GM12865 (cell line): ENCODE results near the gene ACER3.

Experiments used
- DNase-seq: peaks from one replicate; pipeline ENCODE4 v3.0.0; 2010; ENCODE audit warnings: low read depth
- H3K4me3 ChIP-seq: 2 replicates; pipeline ENCODE4 v1.5.1; 2011; ENCODE audit warnings: mild to moderate bottlenecking, low read depth, low read length, control low read depth
- TF ChIP-seq, protein P1 (sequence below): IDR thresholded peaks from 2 replicates; pipeline ENCODE4 v1.5.1; 2011; ENCODE audit warnings: low read length, control low read depth, low read depth, inconsistent platforms; ENCODE audit not compliant: insufficient read depth; ENCODE audit errors: missing control alignments

ACER3 gene

DNA sequence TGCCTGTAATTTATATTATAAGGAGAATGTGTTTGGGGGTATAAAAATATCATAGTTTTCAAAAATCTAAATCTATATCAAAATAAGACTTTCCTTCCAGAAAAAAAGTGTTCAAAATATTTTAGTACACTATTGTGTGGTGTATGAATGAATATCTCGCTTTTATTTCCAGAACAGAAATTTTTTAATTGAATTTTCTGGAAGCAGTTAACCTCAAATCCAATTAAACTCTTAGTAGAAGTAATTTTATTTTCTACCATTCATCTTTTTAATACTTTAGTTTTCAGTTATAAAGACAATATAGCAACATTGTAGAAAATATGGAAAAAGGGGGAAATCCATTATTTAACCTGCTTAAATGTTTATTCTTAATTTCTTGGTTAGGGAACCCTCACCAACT, 58.7 kb downstream of the ACER3 start:
- TF ChIP-seq, protein P1, sequence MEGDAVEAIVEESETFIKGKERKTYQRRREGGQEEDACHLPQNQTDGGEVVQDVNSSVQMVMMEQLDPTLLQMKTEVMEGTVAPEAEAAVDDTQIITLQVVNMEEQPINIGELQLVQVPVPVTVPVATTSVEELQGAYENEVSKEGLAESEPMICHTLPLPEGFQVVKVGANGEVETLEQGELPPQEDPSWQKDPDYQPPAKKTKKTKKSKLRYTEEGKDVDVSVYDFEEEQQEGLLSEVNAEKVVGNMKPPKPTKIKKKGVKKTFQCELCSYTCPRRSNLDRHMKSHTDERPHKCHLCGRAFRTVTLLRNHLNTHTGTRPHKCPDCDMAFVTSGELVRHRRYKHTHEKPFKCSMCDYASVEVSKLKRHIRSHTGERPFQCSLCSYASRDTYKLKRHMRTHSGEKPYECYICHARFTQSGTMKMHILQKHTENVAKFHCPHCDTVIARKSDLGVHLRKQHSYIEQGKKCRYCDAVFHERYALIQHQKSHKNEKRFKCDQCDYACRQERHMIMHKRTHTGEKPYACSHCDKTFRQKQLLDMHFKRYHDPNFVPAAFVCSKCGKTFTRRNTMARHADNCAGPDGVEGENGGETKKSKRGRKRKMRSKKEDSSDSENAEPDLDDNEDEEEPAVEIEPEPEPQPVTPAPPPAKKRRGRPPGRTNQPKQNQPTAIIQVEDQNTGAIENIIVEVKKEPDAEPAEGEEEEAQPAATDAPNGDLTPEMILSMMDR: no peak
- no peak for DNase-seq
- no peak overlapping the region for H3K4me3 ChIP-seq

DNA sequence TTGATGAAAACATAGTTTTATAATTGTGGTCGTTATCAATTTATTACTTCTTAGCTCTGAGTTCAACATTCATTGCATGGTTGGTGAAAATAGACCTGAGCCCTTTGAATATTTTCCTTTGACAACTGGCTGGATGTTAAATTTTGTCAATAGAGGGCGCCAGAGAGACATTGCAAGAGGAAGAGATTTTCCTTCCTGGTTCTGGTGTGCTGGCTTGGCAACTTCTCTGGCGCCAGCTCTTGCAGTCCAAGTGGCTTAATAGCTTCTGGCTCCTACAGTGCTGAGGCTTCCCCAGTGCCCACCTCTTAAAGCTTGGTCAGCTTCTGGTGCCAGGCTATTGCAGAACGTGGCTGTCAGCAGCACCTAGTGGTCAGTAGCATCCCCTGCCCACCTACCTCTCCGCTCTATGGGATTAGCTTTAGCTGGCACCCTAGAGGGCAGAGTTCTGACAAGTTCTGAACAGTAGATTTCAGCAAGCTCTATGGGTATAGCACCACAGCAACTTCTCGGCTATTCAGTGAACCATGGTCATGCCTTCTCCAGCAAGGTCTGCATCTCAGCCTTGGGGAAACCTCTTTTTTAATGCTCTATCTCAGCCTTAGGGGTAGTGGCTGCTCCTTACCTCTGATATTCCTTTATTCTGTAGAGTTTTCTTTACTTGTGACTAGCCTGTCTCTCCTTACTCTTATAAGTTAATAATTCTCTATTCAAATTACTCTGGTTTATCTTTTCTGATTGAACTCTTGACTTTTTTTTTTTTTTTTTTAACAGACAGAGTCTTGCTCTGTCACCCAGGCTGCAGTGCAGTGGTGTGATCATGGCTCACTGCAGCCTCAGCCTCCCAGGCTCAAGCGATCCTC, 59.4 kb downstream of the ACER3 start:
- no peak overlapping the region; the same call in 1 of the 2 replicates for H3K4me3 ChIP-seq
- TF ChIP-seq, protein P1: peak; percentile 79
- peak; percentile 87 for DNase-seq

DNA sequence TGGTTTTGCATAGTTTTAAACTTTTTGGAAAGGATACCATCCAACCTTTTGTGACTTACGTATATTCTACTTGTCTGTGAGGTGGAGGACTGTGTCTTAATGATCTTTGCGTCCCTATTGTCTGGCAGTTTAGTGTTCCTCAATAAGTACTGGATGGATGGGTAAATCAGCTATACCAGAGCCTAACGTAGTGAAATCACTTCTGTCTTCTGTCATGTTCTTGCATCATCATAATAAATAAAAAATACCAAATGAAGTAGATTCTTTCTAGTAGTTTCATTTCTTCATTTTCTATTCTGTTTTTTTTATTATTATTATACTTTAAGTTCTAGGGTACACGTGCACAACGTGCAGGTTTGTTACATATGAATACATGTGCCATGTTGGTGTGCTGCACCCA, 66.4 kb downstream of the ACER3 start:
- no peak for DNase-seq
- TF ChIP-seq, protein P1: no peak
- H3K4me3 ChIP-seq: no peak overlapping the region

DNA sequence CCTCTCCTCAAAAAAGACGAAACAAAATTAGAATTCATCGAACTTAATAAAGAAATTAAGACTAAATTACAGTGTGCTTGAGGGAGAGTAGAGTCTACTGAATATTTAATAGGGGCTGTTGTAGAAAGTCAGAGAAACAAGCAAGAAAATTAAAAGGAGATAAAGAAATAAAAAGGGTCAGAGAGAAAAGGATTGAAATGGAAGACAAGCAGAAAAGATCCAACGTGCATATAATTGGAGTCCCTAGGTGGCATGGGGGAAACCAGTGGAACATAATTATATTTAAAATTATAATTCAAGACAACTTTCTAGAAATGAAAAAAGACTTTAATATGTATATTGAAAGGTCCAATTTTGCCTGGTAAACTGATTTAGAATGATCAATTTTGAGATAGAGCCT, 74.3 kb downstream of the ACER3 start:
- TF ChIP-seq, protein P1: no peak
- no peak for DNase-seq
- H3K4me3 ChIP-seq: no peak overlapping the region

DNA sequence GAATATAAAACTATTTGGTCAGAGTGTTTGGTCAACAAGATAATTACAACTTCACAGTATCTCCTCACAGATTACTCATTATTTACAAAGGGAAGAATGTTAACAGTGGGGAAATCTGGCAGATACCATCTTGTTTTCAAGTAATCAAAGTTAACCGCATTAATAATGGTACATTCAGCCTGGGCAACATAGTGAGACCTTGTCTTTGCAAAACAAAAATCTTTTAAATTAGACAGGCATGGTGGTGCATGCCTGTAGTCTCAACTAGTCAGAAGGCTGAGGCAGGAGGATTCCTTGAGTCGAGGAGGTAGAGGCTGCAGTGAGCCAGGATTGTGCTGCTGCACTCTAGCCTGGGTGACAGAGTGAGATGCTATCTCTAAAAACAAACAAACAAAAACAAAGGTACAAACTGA, 78.5 kb downstream of the ACER3 start:
- TF ChIP-seq, protein P1: no peak
- no peak for DNase-seq
- H3K4me3 ChIP-seq: no peak overlapping the region

DNA sequence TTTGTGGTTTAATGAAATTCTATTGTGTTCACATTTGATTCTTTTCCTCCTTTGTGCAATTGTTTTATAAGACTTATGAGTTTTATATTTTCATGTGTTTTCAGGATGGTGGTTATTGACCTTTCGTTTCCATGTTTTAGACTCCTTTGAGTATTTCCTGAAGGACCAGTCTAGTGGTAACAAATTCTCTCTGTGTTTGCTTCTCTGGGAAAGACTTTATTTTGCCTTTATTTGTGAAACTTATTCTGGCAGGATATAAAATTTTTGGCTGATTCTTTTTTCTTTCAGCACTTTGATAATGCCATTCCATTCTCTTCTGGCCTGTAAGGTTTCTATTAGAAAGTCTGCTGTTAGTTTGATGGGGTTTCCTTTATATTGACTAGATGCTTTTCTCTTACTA, 83.5 kb downstream of the ACER3 start:
- DNase-seq: no peak
- H3K4me3 ChIP-seq: no peak overlapping the region
- TF ChIP-seq, protein P1: no peak

DNA sequence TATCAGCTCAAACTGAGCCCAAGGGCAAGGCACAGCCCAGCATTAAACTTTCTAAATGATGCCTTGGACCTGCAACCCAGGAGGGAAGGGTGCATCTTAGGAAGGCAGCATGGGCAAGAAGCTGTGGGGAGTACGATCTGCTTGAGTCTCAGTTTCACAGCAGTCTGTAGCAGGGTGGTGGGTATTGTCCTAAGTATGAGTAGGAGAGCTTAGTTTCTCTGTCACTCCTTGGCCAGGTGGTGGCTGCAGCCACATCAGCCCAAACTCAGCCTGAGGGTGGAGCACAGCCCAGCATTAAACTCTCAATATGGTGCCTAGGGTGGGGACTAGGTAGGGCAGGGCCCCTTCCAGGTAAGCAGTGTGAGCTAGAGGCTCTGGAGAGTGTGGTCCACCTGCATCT, 85.5 kb downstream of the ACER3 start:
- no peak overlapping the region for H3K4me3 ChIP-seq
- TF ChIP-seq, protein P1: no peak
- no peak for DNase-seq
